ENCODE data around the gene AGBL1. TPM values are rescaled to one million over a fixed set of nuclear protein-coding genes. Genes with fewer than 3 reads are reported as not detected.

Gene AGBL1
- total RNA-seq, 1 donor from 2014 or later, result not detected

- Mint-ChIP-seq H3K27me3 (ENCODE audit: low read depth, unreplicated experiment) (no peaks in the 10 kb centered on the region), H3K27ac (ENCODE audit: unreplicated experiment) (no peak overlapping the region), H3K9me3 (ENCODE audit: unreplicated experiment) (peaks cover 1% of the 10 kb centered on the region), H3K4me3 (ENCODE audit: unreplicated experiment) (no peak overlapping the region), H3K4me1 (ENCODE audit: low read depth, unreplicated experiment) (peaks cover 8% of the 10 kb centered on the region), H3K36me3 (ENCODE audit: low read depth, unreplicated experiment) (no peaks in the 10 kb centered on the region)
- Histone ChIP-seq H3K27ac (ENCODE audit: low read depth, low read length) (no peak overlapping the region), H3K4me3 (ENCODE audit: insufficient read depth, low read depth, low read length) (no peak overlapping the region), H3K9me3 (ENCODE audit: insufficient read depth, low read depth, low read length) (no peaks in the 10 kb centered on the region), H3K4me2 (ENCODE audit: low read length) (no peak overlapping the region), H3K9ac (ENCODE audit: low read length) (no peak overlapping the region), H2AFZ (ENCODE audit: low read depth, low read length) (no peak overlapping the region), H4K20me1 (ENCODE audit: insufficient read depth, low read length) (no peaks in the 10 kb centered on the region), H3K4me1 (ENCODE audit: insufficient read depth, low read length) (no peaks in the 10 kb centered on the region), H3K79me2 (ENCODE audit: insufficient read depth, low read length) (no peaks in the 10 kb centered on the region), H3K36me3 (ENCODE audit: insufficient read depth, low read length) (no peaks in the 10 kb centered on the region), H3K27me3 (ENCODE audit: insufficient read depth, low read length) (no peaks in the 10 kb centered on the region)
- DNase-seq (ENCODE audit: low read depth) (peak; percentile 33), FAIRE-seq (no peak)
- no peak for TF ChIP-seq CTCF (IDR thresholded peaks at IDR 0.05; ENCODE audit: insufficient read depth, low read depth, low read length)
- TF ChIP-seq EZH2 (IDR thresholded peaks at IDR 0.05; ENCODE audit: insufficient read depth, low read length), result no peak
These were observed 123.8 kb downstream of the AGBL1 start for GRCh38 chr15:86203462-86203861.

GRCh38 chr15:86205096-86205495 lies 125.4 kb downstream of the AGBL1 start:
- no peak overlapping the region for H3K4me2 ChIP-seq (ENCODE audit: low read length)
- no peak overlapping the region for H3K4me3 ChIP-seq (ENCODE audit: insufficient read depth, low read depth, low read length)
- H3K27me3 ChIP-seq (ENCODE audit: insufficient read depth, low read length), result no peaks in the 10 kb centered on the region
- DNase-seq (ENCODE audit: low read depth) (no peak), FAIRE-seq (no peak)
- no peaks in the 10 kb centered on the region for H4K20me1 ChIP-seq (ENCODE audit: insufficient read depth, low read length)
- peaks cover 1% of the 10 kb centered on the region for H3K36me3 Mint-ChIP-seq (ENCODE audit: low read depth, unreplicated experiment)
- peaks cover 4% of the 10 kb centered on the region for H3K27me3 Mint-ChIP-seq (ENCODE audit: low read depth, unreplicated experiment)
- H3K9me3 Mint-ChIP-seq (ENCODE audit: unreplicated experiment), result peaks cover 7% of the 10 kb centered on the region
- no peak overlapping the region for H3K27ac Mint-ChIP-seq (ENCODE audit: unreplicated experiment)
- H3K4me3 Mint-ChIP-seq (ENCODE audit: unreplicated experiment), result no peak overlapping the region
- no peak overlapping the region for H3K27ac ChIP-seq (ENCODE audit: low read depth, low read length)
- TF ChIP-seq EZH2 (IDR thresholded peaks at IDR 0.05; ENCODE audit: insufficient read depth, low read length) (no peak), CTCF (IDR thresholded peaks at IDR 0.05; ENCODE audit: insufficient read depth, low read depth, low read length) (no peak)
- no peaks in the 10 kb centered on the region for H3K9me3 ChIP-seq (ENCODE audit: insufficient read depth, low read depth, low read length)
- no peak overlapping the region for H3K9ac ChIP-seq (ENCODE audit: low read length)
- no peak overlapping the region for H2AFZ ChIP-seq (ENCODE audit: low read depth, low read length)
- H3K4me1 Mint-ChIP-seq (ENCODE audit: low read depth, unreplicated experiment), result peaks cover 8% of the 10 kb centered on the region
- no peaks in the 10 kb centered on the region for H3K4me1 ChIP-seq (ENCODE audit: insufficient read depth, low read length)
- no peaks in the 10 kb centered on the region for H3K79me2 ChIP-seq (ENCODE audit: insufficient read depth, low read length)
- H3K36me3 ChIP-seq (ENCODE audit: insufficient read depth, low read length), result no peaks in the 10 kb centered on the region

DNA sequence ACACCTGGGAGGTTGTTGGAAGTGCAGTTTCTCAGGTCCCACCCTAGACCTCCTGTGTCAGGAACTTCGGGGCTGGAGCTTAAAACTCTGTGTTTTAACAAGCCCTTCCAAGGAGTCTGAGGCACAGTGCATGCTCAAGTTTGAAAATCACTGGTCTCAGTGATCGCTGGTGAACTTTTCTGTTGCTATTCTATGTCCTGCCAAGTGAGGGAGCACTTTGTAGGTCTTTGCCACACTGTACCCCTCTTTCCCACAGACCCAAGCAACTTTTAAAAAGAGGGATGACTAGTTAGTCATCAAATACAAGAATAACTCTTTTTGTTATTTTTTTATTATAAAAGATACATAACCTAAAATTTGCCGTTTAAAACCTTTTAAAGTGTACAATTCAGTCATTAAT lies 133.7 kb downstream of the AGBL1 start:
- Histone ChIP-seq H3K36me3 (ENCODE audit: insufficient read depth, low read length) (no peaks in the 10 kb centered on the region), H2AFZ (ENCODE audit: low read depth, low read length) (no peak overlapping the region), H3K4me3 (ENCODE audit: insufficient read depth, low read depth, low read length) (no peak overlapping the region), H3K4me1 (ENCODE audit: insufficient read depth, low read length) (no peaks in the 10 kb centered on the region), H3K4me2 (ENCODE audit: low read length) (no peak overlapping the region), H3K9ac (ENCODE audit: low read length) (no peak overlapping the region), H3K27ac (ENCODE audit: low read depth, low read length) (no peak overlapping the region), H3K27me3 (ENCODE audit: insufficient read depth, low read length) (no peaks in the 10 kb centered on the region), H4K20me1 (ENCODE audit: insufficient read depth, low read length) (no peaks in the 10 kb centered on the region), H3K79me2 (ENCODE audit: insufficient read depth, low read length) (no peaks in the 10 kb centered on the region), H3K9me3 (ENCODE audit: insufficient read depth, low read depth, low read length) (peaks cover 3% of the 10 kb centered on the region)
- Mint-ChIP-seq H3K27ac (ENCODE audit: unreplicated experiment) (no peak overlapping the region), H3K27me3 (ENCODE audit: low read depth, unreplicated experiment) (peaks cover 4% of the 10 kb centered on the region), H3K4me1 (ENCODE audit: low read depth, unreplicated experiment) (no peaks in the 10 kb centered on the region), H3K36me3 (ENCODE audit: low read depth, unreplicated experiment) (peaks cover 1% of the 10 kb centered on the region), H3K9me3 (ENCODE audit: unreplicated experiment) (peaks cover 17% of the 10 kb centered on the region), H3K4me3 (ENCODE audit: unreplicated experiment) (no peak overlapping the region)
- FAIRE-seq, result no peak
- no peak for DNase-seq (ENCODE audit: low read depth)
- TF ChIP-seq CTCF (IDR thresholded peaks at IDR 0.05; ENCODE audit: insufficient read depth, low read depth, low read length), result no peak
- TF ChIP-seq EZH2 (IDR thresholded peaks at IDR 0.05; ENCODE audit: insufficient read depth, low read length), result no peak
